Measurements from ENCODE around the gene SLC1A3. TPM values are rescaled to one million over a fixed set of nuclear protein-coding genes. Genes with fewer than 3 reads are reported as not detected.

SLC1A3 gene
- total RNA-seq: 0.25 and 4.3 TPM in 2 replicates

GRCh38 chr5:36606428-36607113, at the start of gene SLC1A3:
SLC1A3 (plus strand) TSS chr5:36606606; CDS start chr5:36608424, 1,818 bp downstream.
- Histone ChIP-seq H3K4me3 (ENCODE audit: low read depth, low read length) (peak within 1 kb of the TSS; percentile 44), H3K27me3 (ENCODE audit: control insufficient read depth, insufficient read depth, low read length) (no peaks in the 10 kb centered on the region), H3K36me3 (ENCODE audit: control insufficient read depth, insufficient read depth, low read length) (no peaks in the 10 kb centered on the region)
- TF ChIP-seq CTCF (IDR thresholded peaks at IDR 0.05; ENCODE audit: insufficient read depth, low read length, poor library complexity, severe bottlenecking): no peak
- DNase-seq (ENCODE audit: low read depth): peak; percentile 41

GRCh38 chr5:36558641-36559040, 47.8 kb upstream of the SLC1A3 start:
- H3K36me3 ChIP-seq (ENCODE audit: control insufficient read depth, insufficient read depth, low read length): no peaks in the 10 kb centered on the region
- DNase-seq (ENCODE audit: low read depth): no peak
- H3K27me3 ChIP-seq (ENCODE audit: control insufficient read depth, insufficient read depth, low read length): no peaks in the 10 kb centered on the region
- H3K4me3 ChIP-seq (ENCODE audit: low read depth, low read length): no peak overlapping the region
- no peak for TF ChIP-seq CTCF (IDR thresholded peaks at IDR 0.05; ENCODE audit: insufficient read depth, low read length, poor library complexity, severe bottlenecking)

- no peak for TF ChIP-seq CTCF (IDR thresholded peaks at IDR 0.05; ENCODE audit: insufficient read depth, low read length, poor library complexity, severe bottlenecking)
- no peak overlapping the region for H3K4me3 ChIP-seq (ENCODE audit: low read depth, low read length)
- DNase-seq (ENCODE audit: low read depth): no peak
- no peaks in the 10 kb centered on the region for H3K27me3 ChIP-seq (ENCODE audit: control insufficient read depth, insufficient read depth, low read length)
- no peaks in the 10 kb centered on the region for H3K36me3 ChIP-seq (ENCODE audit: control insufficient read depth, insufficient read depth, low read length)
Observed at GRCh38 chr5:36561601-36562000, 44.8 kb upstream of the SLC1A3 start.

- no peak for DNase-seq (ENCODE audit: low read depth)
- no peaks in the 10 kb centered on the region for H3K27me3 ChIP-seq (ENCODE audit: control insufficient read depth, insufficient read depth, low read length)
- TF ChIP-seq CTCF (IDR thresholded peaks at IDR 0.05; ENCODE audit: insufficient read depth, low read length, poor library complexity, severe bottlenecking): no peak
- H3K36me3 ChIP-seq (ENCODE audit: control insufficient read depth, insufficient read depth, low read length): no peaks in the 10 kb centered on the region
- no peak overlapping the region for H3K4me3 ChIP-seq (ENCODE audit: low read depth, low read length)
Observed at GRCh38 chr5:36569491-36569890, 36.9 kb upstream of the SLC1A3 start.

GRCh38 chr5:36570301-36571095, 35.9 kb upstream of the SLC1A3 start:
- DNase-seq (ENCODE audit: low read depth): no peak
- Histone ChIP-seq H3K27me3 (ENCODE audit: control insufficient read depth, insufficient read depth, low read length) (no peaks in the 10 kb centered on the region), H3K36me3 (ENCODE audit: control insufficient read depth, insufficient read depth, low read length) (no peaks in the 10 kb centered on the region), H3K4me3 (ENCODE audit: low read depth, low read length) (no peak overlapping the region)
- TF ChIP-seq CTCF (IDR thresholded peaks at IDR 0.05; ENCODE audit: insufficient read depth, low read length, poor library complexity, severe bottlenecking): no peak

Measured in kidney epithelial cell (primary cell).